Keratinocyte (primary cell): ENCODE results near the gene NOX5.

Source experiments
- EZH2 ChIP-seq: IDR thresholded peaks from one replicate; pipeline ENCODE4 v1.6.1; 2012; ENCODE audit warnings: inconsistent platforms, mild to moderate bottlenecking, low read length, moderate library complexity
- TF ChIP-seq, protein P1 (sequence below), 3 experiments: IDR thresholded peaks in 1 of 3; conservative IDR thresholded peaks in 1 of 3; optimal IDR thresholded peaks in 1 of 3; 2 replicates in 2 of 3; 3 replicates in 1 of 3; pipeline versions ENCODE3 to v1.5.1; 2011; ENCODE audit warnings: low read length in 3 of 3, mild to moderate bottlenecking in 3 of 3, moderate library complexity in 2 of 3, control low read depth in 1 of 3, inconsistent platforms in 1 of 3; ENCODE audit not compliant: insufficient read depth in 2 of 3; ENCODE audit errors: extremely low read depth in 1 of 3

DNA sequence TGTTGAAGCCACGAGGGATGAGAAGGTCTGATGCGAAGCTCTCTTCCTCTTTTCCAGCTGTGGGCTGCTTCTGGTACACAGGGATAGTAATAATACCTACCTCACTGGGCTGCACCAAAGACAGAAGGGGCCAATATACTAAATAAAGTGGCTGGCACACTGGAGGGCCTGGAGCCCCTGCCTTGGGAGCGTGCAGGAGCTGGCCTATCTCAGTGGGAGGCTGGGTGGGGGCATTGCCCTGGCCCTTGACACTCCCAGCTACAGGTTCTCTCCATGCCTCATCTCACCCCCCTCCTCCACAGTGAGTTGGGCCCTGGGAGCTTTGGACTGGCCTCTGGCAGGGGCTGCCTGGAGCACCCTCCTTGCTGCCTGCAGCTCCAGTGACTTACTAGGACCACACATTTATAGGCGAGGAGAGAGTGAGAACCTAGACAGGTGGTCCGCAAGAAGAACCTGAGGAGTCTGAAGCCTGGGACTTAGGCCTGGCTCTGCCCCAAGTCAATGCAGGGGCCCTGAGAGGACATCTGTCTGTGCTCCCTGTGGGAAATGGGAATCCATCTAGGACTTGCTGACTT lies 1.6 kb downstream of the NOX5 start:
- TF ChIP-seq, protein P1, sequence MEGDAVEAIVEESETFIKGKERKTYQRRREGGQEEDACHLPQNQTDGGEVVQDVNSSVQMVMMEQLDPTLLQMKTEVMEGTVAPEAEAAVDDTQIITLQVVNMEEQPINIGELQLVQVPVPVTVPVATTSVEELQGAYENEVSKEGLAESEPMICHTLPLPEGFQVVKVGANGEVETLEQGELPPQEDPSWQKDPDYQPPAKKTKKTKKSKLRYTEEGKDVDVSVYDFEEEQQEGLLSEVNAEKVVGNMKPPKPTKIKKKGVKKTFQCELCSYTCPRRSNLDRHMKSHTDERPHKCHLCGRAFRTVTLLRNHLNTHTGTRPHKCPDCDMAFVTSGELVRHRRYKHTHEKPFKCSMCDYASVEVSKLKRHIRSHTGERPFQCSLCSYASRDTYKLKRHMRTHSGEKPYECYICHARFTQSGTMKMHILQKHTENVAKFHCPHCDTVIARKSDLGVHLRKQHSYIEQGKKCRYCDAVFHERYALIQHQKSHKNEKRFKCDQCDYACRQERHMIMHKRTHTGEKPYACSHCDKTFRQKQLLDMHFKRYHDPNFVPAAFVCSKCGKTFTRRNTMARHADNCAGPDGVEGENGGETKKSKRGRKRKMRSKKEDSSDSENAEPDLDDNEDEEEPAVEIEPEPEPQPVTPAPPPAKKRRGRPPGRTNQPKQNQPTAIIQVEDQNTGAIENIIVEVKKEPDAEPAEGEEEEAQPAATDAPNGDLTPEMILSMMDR (optimal IDR thresholded peaks at IDR 0.05 in 1 of 3, IDR thresholded peaks at IDR 0.05 in 1 of 3, conservative IDR thresholded peaks at IDR 0.05 in 1 of 3; ENCODE audit: extremely low read depth in 1 of 3, insufficient read depth in 2 of 3, low read length in 3 of 3): no peak
- TF ChIP-seq EZH2: no peak
